AG04449 (cell line): Measurements from ENCODE around the gene SHF.

Experiments
- CTCF ChIA-PET: fragments of 350-600 bp; formaldehyde crosslinking; extraction: SDS; loops from one replicate; lab custom pipeline; 2021; ENCODE audit warnings: antibody characterized with exemption; lab: Yijun Ruan, JAX
- POLR2A ChIA-PET: fragments of 400-600, 350-600 bp; formaldehyde crosslinking; extraction: SDS; loops from one replicate; lab custom pipeline; 2020; ENCODE audit warnings: antibody characterized with exemption, inconsistent platforms; lab: Yijun Ruan, JAX
- DNase-seq: peaks from one replicate; pipeline ENCODE4 v3.0.0-alpha.2; 2010; ENCODE audit warnings: low read depth, low spot score
- H3K4me3 ChIP-seq: 2 replicates; pipeline ENCODE4 v1.5.1; 2011; ENCODE audit warnings: low read depth, mild to moderate bottlenecking, control low read depth, low read length
- TF ChIP-seq, protein P1 (sequence below): IDR thresholded peaks from one replicate; pipeline ENCODE4 v1.5.1; 2011; ENCODE audit warnings: mild to moderate bottlenecking, moderate library complexity, low read length, control low read depth, inconsistent platforms; ENCODE audit not compliant: insufficient read depth; ENCODE audit errors: missing control alignments

SHF gene

DNA sequence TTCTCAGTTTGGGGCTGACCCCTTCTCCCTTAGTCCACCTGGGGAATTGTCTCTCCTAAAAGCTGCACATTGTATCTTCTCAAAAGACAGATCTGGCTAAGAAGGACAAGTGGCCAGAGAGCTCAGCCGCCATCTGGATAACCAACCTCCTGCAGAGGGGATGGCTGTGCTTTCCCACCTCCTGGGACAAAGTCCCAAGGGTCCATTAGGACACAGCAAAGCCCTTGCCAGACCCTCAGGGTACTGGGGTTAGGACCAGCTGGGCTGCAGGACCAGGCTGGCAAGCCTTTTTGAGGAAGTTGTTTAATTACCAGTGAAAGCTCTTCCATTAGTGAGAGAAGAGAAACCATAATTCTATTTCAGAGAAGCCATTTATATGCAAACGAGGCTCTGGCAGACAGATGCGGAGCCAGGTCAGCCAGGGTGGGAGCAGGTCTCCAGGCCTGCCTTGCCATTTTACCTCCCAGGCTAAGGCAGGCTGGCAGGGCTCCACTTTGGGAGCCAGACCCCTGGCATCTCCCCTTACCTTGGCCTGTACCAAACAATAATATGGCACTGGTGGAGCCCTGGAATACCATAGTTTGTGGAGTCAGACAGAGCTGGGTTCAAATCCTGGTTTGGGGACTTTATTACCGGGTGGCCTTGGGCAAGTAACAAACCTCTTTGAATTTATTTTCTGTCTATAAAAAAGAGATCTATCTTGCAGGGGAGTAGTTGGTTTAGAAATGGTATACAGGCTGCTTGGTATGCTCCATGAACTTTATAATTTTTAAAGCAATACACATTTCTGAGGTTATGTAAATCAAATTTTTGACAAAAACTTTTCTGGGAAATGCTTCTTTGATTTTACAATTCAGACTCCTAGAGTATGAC is 17.9 kb downstream of the SHF start:
- no peak overlapping the region for H3K4me3 ChIP-seq
- no peak for DNase-seq
- ChIA-PET CTCF (interaction anchor here (1.5 to 4.3 kb wide), 3 partner anchors 9 to 230 kb away, joined by 3 to 57 read pairs (median 20); no protein-coding TSS in a partner anchor), POLR2A (no interaction called here)
- TF ChIP-seq, protein P1, sequence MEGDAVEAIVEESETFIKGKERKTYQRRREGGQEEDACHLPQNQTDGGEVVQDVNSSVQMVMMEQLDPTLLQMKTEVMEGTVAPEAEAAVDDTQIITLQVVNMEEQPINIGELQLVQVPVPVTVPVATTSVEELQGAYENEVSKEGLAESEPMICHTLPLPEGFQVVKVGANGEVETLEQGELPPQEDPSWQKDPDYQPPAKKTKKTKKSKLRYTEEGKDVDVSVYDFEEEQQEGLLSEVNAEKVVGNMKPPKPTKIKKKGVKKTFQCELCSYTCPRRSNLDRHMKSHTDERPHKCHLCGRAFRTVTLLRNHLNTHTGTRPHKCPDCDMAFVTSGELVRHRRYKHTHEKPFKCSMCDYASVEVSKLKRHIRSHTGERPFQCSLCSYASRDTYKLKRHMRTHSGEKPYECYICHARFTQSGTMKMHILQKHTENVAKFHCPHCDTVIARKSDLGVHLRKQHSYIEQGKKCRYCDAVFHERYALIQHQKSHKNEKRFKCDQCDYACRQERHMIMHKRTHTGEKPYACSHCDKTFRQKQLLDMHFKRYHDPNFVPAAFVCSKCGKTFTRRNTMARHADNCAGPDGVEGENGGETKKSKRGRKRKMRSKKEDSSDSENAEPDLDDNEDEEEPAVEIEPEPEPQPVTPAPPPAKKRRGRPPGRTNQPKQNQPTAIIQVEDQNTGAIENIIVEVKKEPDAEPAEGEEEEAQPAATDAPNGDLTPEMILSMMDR = no peak

DNA sequence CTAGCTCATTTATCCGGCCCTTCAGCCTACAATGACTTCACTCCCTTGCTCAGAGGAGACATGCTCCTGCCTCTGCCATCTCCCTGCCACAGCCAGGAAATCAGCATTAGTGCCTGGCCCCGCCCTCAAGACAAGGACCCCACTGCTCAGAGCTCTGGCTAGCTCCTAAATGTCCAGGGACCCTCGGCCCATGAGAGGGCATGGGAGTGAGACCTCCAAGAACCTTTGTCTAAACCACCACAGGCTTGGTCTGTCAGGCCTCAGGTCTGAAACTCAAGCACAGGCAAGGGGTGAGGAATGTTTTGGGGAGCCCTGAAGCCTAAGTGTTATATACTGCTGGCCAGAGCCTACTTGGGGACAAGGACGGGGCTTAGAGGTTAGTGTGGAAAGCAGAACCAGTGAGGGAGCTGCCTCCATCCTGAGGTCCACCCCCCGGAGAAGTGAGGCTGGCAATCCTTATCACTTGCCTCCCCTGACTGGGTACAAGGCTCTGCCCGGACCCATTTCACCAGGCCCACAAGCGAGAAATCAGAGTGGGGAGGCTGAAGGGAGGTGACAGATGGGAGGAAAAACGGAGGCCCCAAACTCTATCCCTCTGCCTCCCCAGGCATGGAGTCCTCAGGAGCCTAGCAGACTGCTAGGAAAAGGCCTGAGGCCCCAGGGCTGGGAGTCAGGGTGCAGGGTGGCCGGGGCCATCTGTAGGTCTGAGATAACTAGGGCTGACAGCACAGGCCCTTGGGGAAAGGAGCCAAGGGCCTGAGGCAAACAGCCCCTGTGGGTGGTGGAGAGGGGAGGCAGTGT is 18.8 kb downstream of the SHF start:
- TF ChIP-seq, protein P1 = no peak
- POLR2A ChIA-PET = interaction anchor here (0.6 kb wide), 1 partner anchor 12 kb away, joined by 3 read pairs; no protein-coding TSS in a partner anchor
- no peak overlapping the region for H3K4me3 ChIP-seq
- CTCF ChIA-PET = interaction anchor here (0.8 to 4.3 kb wide), 11 partner anchors 9 to 231 kb away, joined by 3 to 57 read pairs (median 3); partner anchors contain the start of gene SHF
- no peak for DNase-seq

DNA sequence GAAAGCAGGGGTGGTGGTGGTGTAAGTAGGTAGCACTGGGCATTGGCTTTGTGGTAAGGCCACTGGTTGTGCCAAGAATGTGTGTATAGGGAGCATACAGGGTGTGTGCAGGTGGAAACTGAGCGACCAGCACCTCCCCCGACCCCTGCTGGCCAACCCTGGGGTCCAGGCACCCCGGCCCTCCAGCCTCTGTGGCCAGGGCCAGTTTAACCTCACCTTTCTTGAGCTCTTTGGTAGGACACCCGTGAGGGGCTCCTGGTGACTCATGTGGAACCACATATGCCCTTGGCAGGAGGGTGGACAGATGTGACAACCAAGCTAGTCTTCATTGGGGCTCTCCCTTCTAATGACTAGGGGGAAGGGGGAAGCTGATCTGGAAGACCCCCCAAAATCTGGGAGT is 19.5 kb downstream of the SHF start:
- ChIA-PET POLR2A (interaction anchor here (0.6 to 1.6 kb wide), 3 partner anchors 12 to 263 kb away, joined by 3 to 4 read pairs (median 3); no protein-coding TSS in a partner anchor), CTCF (interaction anchor here (0.6 to 4.3 kb wide), 16 partner anchors 9 to 289 kb away, joined by 3 to 57 read pairs (median 3); partner anchors contain the start of gene SHF)
- no peak overlapping the region for H3K4me3 ChIP-seq
- no peak for DNase-seq
- TF ChIP-seq, protein P1 = no peak

DNA sequence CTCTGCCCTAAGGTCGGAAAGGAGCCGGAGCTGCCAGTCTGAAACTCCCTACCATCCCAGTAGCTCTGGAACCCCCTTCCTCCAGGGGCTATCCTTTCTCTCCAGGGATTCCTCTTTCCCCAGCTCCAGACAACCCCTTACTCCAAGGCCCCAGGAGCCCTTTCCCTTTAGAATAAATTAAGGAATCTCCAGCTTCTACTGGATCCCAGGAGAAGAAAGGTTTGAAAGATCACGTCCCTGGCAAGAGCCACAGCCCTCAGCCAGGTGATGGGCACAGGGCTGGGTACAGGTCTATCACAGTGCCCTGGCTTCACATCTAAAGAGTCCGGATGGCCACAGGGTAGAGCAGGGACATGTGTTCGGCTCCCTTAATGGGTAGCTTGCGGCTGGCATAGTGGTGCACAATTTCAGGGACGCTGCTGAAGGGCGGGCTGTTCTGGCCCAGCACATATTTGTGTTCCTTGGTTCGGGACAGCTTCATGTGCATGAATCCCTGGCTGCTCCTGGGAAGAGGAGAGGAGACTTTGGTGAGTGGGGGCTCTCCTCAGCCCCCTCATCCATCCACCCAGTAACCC is 20.0 kb downstream of the SHF start:
- ChIA-PET CTCF (interaction anchor here (0.6 to 4.3 kb wide), 19 partner anchors 9 to 290 kb away, joined by 3 to 57 read pairs (median 4); partner anchors contain the start of gene SHF), POLR2A (interaction anchor here (0.6 to 1.6 kb wide), 3 partner anchors 18 to 263 kb away, joined by 3 to 4 read pairs (median 4); no protein-coding TSS in a partner anchor)
- TF ChIP-seq, protein P1 = no peak
- no peak for DNase-seq
- peak overlapping the region; percentile 60 for H3K4me3 ChIP-seq

DNA sequence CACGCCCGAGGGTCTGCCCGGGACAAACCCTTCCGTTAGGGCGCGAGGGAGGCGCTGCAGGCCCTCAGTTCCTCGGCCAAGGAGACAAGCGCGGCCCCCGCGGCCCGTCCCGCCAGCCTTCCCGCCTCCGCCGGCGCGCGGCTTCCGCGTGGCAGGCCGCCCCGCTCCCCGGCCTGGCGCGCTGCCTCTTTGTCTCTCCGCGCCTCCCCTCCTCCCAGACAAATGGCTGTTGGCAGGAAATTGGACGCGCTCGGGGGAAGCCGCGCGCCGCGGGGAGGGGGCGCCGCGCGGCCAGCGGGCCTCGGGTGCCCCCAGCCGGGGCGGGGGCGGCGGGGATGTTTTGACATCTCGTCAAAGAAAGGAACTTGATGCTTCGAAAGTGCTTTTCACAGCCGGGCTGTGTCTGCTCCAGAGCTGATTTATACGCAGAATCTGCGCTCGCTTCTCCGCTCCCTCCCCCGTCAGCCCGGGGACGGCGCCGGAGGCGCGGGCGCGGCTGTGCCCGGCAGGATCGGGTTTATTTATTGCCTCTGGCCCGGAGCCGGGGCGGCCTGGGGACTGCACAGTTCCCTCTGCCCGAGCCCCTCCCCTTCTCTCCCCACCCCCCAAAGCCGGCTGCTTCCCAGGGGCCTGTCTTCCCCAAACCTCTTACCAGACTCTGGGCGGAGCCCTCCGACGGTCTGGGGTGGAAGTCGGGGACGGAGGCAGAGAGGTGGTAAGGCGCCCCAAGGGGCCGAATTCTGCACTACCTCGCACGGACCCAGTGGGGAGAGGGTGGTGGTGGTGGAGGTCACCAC is 20.7 kb downstream of the SHF start:
- ChIA-PET POLR2A (interaction anchor here (1.0 to 1.6 kb wide), 2 partner anchors 19 to 31 kb away, joined by 4 read pairs; no protein-coding TSS in a partner anchor), CTCF (interaction anchor here (0.6 to 4.3 kb wide), 17 partner anchors 8 to 290 kb away, joined by 3 to 57 read pairs (median 4); no protein-coding TSS in a partner anchor)
- TF ChIP-seq, protein P1 = peak; percentile 77
- DNase-seq = peak; percentile 34
- peak overlapping the region; percentile 60 for H3K4me3 ChIP-seq
